Astrocyte of the cerebellum (primary cell): Measurements from ENCODE around the gene CENPO.

ENCODE experiments used
- DNase-seq: peaks from one replicate; pipeline ENCODE4 v3.0.0-alpha.2; 2011; ENCODE audit warnings: low read depth
- H3K4me3 ChIP-seq: 2 replicates; pipeline ENCODE4 v1.5.1; 2011; ENCODE audit warnings: mild to moderate bottlenecking, low read depth, low read length, moderate library complexity
- in situ Hi-C: cut with HindIII; loops from 2 replicates; pipeline ENCODE4 v1.10.0; 2017; ENCODE audit warnings: low sequenced_read_pairs
- TF ChIP-seq, protein P1 (sequence below): IDR thresholded peaks from 2 replicates; pipeline ENCODE4 v1.5.1; 2012; ENCODE audit warnings: low read length, low read depth, moderate library complexity, mild to moderate bottlenecking; ENCODE audit errors: missing control alignments

The CENPO gene

DNA sequence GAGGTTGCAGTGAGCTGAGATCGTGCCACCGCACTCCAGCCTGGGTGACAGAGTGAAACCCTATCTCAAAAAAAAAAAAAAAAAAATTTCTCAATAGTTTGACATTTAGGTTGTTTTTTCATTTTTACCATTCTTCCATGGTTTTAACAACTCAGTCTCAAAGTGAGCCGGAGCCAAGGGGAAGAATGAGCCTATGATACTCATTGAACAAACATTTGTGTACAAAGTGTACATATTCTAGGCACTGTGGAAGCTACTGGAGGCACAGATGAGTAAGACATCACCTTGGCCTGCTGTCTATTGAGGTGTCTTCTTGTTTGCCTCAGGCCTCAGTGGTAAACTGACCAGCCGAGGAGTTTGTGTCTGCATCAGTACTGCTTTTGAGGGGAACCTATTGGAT is 21.9 kb downstream of the CENPO start:
- in situ Hi-C loops, result loop anchor here (25.0 kb wide), 1 partner anchor 403 kb away; no protein-coding TSS in a partner anchor
- H3K4me3 ChIP-seq, result no peak overlapping the region
- TF ChIP-seq, protein P1, sequence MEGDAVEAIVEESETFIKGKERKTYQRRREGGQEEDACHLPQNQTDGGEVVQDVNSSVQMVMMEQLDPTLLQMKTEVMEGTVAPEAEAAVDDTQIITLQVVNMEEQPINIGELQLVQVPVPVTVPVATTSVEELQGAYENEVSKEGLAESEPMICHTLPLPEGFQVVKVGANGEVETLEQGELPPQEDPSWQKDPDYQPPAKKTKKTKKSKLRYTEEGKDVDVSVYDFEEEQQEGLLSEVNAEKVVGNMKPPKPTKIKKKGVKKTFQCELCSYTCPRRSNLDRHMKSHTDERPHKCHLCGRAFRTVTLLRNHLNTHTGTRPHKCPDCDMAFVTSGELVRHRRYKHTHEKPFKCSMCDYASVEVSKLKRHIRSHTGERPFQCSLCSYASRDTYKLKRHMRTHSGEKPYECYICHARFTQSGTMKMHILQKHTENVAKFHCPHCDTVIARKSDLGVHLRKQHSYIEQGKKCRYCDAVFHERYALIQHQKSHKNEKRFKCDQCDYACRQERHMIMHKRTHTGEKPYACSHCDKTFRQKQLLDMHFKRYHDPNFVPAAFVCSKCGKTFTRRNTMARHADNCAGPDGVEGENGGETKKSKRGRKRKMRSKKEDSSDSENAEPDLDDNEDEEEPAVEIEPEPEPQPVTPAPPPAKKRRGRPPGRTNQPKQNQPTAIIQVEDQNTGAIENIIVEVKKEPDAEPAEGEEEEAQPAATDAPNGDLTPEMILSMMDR, result no peak
- DNase-seq, result no peak

DNA sequence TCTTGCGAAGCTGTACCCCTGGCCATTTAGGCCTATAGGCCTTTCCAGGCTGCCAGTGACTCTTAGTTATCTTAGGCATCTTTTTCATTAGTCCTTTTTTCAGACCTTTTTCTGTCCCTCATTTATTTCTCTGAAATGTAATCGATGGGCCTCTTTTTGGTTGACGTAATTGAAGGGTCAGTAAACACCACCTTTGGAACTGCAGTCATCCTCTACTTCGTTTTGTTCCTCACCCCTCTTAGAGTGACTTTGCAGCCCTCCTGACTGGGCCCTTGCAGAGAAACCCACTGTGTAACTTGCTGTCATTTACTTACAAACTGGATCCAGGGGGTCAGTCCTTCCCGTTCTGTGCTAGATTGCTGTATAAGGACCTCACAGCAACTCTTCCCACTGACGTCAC is 23.2 kb downstream of the CENPO start:
- DNase-seq, result no peak
- H3K4me3 ChIP-seq, result no peak overlapping the region
- in situ Hi-C loops, result loop anchor here (25.0 kb wide), 1 partner anchor 404 kb away; no protein-coding TSS in a partner anchor
- TF ChIP-seq, protein P1, result no peak

DNA sequence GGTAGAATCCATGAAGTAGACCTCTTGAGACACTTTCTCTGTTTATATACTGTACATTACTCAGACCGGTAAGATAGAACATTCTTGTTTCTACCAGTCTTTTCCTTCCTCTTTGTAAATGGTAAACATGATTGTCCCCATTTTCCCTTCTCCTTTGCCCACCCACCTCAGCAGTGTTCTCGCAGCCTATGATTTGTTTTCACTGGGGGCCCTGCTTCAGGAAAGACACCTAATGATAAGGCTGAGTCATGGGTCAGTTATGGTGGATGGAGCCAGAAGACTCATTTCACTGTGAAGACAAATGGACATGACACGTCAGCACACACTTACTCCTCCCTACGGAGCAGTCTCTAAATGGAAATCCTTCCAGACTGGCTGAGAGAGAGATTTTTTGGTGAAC is 23.7 kb downstream of the CENPO start:
- TF ChIP-seq, protein P1, result no peak
- peak; percentile 60 for DNase-seq
- in situ Hi-C loops, result loop anchor here (25.0 kb wide), 1 partner anchor 405 kb away; no protein-coding TSS in a partner anchor
- no peak overlapping the region for H3K4me3 ChIP-seq

DNA sequence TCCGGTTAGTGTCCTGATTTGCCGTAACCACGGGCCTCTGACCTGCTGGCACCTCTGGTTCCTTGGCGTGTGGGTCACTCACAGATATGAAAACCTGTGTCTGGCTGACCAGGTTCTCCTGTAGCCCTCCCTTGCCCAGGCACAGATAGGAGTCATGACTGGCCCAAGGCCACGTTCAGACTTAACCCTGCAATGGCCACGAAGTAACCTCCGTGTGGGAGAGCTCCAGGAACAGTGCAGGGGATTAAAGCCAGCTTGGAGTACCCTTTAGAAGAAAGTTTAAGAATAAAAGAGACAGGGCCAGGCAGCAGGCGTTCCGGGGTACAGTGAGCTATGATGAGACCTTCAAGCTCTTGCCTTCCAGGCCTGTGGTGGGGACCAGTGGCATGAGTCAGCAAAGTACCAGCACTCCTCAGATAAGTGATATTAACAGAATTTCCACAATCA is 25.5 kb downstream of the CENPO start:
- H3K4me3 ChIP-seq, result no peak overlapping the region
- in situ Hi-C loops, result loop anchor here (25.0 kb wide), 1 partner anchor 406 kb away; no protein-coding TSS in a partner anchor
- DNase-seq, result no peak
- TF ChIP-seq, protein P1, result no peak

DNA sequence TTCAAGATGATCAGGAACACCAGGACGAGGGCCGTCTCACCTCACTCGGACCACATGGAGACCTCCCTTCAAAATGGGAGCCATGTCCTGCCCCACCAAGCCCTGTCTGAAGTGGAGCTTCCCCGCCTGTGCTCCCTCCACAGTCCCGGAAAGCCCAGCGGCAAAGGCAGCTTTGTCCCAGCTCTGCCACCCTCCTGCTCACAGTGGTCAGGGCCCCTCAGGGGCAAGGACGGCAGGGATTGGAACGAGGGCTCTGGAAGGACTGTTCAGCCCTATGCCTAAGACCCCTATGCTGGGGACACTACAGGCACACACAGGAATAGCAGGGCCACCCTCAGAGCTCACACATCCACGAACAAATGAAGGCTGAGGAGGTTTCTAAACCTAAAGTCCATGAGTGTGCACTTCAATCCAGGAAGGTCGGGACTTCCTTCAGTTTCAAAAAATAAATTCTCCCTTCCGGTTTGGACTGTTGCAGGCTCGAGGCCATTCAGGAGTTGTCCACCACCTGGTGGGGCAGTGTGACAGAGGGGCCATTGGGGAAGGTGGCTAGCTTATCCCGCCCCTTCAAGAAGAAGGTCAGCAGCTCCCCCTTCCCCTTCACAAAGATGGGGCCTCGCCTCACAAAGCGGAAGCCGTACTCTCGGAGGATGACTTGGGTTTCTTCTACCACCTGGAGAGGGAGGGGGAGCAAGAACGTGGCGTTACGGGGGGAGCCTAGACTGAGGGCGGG is 26.4 kb downstream of the CENPO start:
- DNase-seq, result no peak
- TF ChIP-seq, protein P1, result no peak
- H3K4me3 ChIP-seq, result no peak overlapping the region
- in situ Hi-C loops, result loop anchor here (25.0 kb wide), 1 partner anchor 407 kb away; no protein-coding TSS in a partner anchor

DNA sequence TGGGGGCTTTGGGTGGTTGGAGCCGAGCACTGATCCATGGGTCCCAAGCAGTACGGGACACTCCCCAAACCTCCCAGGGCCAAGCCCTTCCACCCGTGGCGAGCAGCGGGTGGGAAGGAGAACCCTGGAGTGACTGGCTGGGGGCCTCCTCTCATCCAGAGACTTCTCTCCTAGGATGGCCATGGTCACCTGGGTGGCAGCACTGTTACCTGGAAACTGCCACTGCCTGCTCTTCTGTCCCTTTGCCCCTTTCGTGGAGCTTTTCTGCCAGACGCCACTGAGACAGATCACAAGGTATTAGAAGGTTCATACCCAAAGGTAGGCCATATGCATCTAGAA is 26.9 kb downstream of the CENPO start:
- no peak for DNase-seq
- TF ChIP-seq, protein P1, result no peak
- H3K4me3 ChIP-seq, result no peak overlapping the region
- in situ Hi-C loops, result loop anchor here (25.0 kb wide), 1 partner anchor 408 kb away; no protein-coding TSS in a partner anchor
